GM21367 (cell line): Measurements from ENCODE around the gene KRT37.
"Not testable (repeated sequence)": the region's sequence is repeated elsewhere in the genome, so short reads cannot be mapped to it uniquely, and the experiment has no call there.

Experiments used
- ATAC-seq: cut with Tn5 transposase; IDR thresholded peaks from one replicate; pipeline ENCODE4 v1.9.1; 2021; ENCODE audit not compliant: unreplicated experiment

The KRT37 gene

DNA sequence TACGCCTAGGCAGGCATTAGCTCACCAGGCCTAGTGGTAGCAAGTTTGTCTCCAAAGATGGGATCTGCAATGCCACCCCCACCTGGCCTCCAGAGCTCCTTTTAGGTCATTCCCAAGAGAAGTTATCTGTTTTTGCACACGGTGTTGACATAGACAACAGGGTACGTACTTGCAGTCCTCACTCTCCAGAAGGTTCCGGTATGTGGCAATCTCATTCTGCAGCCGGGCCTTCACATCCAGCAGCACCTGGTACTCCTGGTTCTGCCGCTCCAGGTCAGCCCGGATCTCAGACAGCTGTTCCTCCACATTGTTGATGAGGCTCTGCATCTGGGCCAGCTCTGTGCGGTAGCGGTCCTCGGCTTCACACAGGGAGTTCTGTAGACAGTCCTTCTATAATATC, 17.2 kb downstream of the KRT37 start:
- ATAC-seq: no peak

DNA sequence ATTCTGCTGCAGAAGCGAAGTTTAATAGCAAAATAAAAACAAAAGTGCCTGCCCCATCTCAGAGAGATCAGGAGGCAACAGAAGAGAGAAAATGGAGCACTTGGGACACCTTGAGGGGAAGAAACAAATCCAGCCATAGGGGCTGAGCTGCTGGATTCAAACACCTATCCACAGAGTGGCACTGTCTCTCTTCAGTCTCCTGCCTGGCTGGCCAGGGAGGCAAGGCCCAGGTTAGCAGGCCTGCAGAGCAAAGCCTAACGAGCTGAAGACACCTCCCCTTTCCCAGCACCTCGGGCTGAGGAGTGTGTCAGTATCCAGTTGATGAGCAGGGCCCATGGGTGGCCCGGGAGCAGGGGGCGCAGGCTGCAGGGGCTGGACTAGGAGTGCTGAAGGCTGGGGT, 18.2 kb downstream of the KRT37 start:
- ATAC-seq: no peak

DNA sequence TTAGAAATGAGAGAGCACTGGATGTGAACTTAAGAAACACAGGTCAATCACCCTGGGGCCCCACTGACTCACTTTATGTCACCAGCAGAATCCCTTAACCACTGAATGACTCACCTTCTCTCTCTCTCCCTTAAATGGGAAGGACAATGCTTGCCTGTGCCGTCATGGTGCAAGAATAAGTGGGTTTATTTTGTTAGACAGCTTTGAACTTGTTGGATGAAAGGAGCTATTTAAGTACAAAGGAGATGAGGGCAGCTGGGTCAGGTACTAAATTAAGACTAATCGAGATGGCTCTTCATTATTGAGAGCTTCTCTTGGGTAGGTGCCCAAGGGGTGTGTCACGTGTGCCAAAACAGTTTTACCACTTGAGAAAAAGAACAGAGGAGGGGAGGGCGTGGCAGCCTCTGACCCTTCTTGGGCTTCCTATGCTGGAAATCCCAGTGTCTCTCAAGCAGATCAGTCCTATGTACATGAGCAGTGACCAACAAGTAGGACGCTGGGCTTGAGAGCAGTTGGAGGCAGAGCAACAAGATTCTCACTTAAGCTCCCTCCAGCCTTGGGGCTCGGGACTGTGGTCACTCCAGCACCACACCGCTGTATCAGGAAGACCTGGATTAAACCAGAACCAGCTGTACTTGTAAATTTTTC, 20.2 kb downstream of the KRT37 start:
- no peak for ATAC-seq

DNA sequence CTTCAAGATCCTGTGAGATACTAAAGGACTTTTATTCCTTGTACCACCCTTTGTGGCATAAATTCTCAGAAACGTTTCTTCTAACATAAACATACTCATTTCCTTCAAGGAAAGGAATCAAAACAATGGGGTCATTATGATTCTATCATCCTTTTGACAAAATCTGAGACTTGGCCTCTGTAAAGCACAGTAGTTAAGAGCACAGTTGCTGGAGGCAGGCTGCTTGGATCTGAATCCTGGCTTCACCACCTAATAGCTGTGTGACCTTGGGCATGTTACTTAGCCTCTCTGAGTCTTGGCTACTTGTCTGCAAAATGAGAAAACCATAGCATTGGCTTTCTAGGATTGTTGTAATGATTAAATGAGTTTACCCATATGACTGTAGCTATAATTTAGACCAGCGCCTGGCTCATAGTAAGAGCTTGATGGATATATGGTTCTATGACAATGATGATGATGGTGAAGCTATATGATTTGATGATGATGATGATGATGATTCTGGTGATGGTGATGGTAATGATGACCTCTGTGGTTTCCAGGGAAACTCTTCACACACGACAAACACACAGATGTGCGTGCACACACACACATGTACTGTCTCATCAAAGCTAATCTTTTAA, 20.9 kb downstream of the KRT37 start:
- no peak for ATAC-seq

DNA sequence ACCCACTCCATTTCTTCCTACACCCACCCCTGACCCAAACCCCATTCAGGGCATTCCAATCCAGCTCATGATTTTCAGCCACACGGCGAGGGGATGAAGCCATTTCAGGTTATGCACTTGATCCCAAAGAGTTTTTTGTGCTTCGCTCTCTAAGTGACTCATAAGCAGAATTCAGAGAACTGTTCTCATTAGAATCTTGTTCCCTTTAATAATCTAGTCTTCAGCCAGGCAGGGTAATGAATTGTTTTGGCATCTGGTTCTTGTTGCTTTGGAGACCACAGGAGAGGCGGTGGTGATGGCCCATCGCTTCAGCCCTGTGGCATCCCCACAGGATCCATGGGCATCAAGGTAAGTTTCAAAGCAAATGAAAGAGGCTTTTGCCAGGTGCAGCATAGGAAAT, 22.2 kb downstream of the KRT37 start:
- ATAC-seq: no peak

DNA sequence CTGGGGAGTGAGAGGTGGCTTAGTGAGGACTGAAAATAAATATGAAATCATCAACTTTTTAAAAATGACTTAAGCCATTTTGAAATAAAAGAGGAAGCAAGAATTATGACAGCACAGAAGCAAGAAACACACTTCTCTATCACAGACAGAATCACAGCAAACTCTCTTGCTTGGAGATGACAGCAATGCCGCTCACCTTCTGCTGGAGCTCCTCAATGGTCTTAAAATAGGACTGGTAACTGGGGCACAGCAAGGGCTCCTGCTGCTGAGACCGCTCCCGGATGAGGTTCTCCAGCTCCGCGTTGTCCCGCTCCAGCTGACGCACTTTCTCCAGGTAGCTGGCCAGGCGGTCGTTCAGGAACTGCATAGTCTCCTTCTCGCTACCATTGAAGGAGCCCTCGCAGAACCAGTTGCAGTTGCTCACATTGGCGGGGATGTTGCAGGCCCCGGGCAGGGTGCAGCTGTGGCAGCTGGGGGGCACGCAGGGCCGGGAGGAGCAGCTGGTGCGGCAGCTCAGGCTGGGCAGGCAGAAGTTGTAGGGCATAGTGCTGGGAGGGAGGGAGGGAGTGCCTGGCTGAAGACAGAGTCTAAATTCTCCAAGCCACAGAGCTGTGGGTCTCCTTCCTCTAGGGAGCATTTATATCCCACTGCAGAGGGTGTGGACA, 27.3 kb downstream of the KRT37 start, which contains the start of gene KRT31:
KRT31 (minus strand) TSS at position 613 of the 665 bp plus-strand sequence; CDS start at position 544, 69 bp downstream.
- ATAC-seq: no peak

DNA sequence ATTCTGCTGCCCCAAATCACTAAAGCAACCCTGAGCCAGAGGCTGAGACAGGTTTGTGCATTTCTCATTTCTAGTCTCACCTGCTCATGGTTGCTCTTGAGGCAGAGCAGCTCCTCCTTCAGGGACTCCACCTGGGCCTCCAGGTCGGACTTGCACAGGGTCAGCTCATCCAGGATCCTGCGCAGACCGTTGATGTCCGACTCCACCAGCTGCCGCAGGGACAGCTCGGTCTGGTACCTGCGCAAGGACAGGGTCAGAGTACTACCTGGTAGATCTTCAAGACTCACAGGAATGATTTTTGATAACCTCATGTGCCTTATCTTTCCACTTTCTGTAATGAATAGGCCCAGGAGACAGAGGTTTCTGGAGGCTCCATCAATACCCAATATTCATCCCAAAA, 28.0 kb downstream of the KRT37 start:
- no peak for ATAC-seq

DNA sequence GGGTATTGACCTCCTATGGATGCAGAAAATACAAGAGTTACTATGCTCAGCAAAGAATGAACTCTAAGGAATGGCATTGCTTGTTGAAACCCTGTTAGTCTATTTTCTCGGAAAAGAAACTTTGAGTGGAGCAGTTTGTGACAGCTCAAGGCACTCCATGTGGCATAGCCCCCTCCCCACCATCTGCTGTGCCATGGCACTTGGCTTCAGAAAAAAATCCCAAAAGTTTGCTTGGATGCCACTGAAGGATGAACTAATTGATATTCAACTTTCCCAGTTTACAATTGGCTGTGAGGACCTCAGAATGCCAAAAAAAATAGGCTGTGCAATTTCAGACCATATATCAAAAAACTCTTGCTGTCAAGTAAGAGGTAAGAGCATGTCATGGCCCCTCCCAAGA, 28.8 kb downstream of the KRT37 start:
- no peak for ATAC-seq

DNA sequence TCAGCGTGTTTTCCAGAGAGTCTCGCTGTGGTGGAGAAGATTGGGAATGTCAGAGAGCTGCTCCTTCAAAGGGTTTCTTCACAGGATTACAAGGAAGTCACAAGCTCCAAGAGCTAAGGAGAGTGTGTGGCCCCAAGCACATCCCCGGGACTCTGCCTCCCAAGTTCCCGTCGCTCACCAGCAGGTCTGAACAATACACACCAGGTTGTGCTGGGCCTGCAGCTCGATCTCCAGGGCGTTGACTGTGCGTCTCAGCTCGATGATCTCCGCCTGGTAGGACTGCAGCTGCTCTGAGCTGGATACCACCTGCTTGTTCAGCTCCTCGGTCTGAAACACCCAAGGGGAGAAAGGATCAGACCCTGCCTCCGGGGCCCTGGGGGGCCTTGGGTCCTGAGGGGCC, 29.3 kb downstream of the KRT37 start:
- not testable (repeated sequence) for ATAC-seq

DNA sequence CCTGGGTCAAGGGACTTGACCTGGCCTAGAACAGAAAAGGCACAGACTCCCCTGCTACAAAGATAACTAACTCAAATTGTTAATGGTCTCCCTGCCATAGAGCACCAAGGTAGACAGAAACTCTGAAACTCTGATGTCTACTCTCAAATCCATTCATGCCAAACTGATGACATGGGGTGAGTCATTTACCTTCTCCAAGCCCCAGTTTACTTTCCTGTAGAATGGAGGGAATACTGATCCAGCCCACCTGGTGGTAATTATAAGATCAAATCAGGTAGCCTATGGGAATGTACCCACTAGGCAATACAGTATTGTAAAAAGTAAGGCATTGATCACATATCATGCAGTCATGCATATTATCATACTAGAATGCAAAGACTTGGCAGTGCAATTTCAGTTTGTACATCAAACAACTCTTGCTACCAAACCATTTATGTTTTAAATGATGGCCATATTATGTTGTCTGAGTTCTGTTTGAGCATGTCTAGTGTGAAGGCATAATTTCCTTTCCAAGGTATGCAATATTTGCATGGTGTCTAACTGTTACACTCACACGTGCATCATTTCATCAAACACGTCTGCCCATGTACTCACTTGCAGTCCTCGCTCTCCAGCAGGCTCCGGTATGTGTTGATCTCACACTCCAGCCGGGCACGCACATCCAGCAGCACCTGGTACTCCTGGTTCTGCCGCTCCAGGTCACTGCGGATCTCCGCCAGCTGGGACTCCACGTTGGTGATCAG, 30.0 kb downstream of the KRT37 start:
- no peak for ATAC-seq

DNA sequence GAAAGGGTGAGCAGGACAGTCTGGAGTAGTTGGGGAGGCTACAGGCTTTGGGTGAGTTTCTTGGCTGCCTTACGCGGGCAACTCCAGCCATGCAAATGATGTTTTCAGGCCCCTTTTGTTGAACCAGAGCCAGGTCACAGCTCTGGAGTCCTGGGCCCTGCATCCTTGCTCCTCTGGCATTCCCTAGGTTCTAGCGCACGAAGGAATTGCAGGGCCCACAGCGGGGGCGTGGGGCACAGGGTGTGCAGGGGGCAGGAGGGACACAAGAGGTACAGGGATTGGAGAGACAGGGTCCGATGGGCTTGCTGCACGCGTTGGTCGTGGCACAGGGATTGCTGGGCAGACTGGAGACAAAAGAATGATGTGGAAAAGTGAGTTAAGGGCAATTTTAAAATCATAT, 30.6 kb downstream of the KRT37 start:
- ATAC-seq: no peak

DNA sequence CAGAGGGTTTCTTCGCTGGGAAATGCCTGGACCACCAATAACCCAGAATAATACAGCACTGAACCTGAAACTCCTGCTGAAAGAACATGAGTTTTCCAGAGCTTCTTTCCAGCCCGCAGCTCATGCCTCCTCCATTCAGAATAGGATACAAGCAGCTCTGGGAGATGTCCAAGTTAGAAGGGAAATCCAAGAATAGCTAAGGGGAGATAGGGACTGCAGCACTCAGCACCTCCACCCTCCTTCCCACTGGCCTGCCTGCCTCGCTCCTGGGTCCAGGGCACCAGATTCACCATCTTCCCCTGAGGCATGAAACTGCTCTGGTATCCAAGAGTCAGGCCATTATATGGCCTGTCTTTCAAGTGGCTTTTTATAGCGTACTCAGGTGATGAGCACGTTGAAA, 31.1 kb downstream of the KRT37 start:
- no peak for ATAC-seq

DNA sequence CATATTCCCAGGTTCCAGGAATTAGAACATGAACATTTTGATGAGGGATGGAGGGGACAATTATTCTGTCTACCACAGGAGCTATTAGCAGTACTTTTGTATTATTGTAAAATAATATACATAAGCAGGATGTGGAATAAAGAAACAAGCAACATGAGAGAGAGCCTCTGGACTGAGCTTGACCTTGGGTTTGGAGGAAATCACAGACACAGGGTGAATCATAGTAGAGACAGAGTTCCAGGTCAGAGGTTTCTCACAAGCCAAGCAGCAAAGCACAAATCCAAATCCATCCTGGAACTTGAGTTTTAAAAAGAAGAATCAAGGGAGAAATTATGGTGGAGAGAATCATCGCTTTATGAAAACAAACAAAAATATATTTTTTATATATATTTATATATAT, 32.1 kb downstream of the KRT37 start:
- ATAC-seq: no peak

DNA sequence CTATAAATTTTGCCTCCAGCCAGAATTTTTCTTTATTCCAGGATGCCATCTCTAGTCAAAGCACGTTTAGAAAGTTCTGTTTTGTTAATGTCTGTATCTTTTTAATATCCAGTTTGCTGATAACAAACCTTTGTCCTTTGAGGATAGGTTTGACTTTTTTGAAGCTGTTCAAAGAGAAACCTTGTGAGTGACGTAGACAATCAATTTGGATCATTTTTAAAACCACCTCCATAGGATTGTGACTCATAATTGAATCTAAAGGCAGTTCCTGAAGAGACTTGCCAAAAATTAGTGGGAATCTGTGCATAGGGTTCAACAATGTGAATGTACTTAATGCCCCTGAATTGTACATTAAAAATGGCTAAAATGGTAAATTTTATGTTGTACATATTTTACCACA, 32.9 kb downstream of the KRT37 start:
- no peak for ATAC-seq

DNA sequence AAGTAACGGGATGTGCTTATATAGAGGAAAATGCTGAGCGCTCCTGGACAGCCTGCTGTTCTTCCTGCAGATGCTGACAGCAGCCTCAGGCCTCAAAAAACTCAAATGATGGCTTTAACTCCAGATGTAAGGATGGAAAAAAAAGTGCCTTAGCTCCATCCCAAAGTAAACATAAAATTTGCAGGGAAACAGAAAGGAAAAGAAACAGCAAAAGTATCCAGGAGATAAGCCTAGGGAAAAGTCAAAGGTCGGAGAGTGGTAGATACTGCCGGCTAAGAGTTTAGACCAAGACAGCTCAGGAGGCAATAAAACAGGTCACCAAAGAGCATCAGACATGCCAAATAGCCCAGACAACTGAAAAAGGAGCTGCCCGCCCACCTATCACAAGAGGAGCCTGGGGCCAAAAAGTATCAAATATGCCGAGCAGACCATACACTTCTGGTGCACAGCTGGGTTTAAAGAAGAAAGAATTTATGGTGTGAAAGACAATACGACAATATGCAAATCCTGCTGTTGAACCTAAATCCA, 33.9 kb downstream of the KRT37 start:
- ATAC-seq: no peak

DNA sequence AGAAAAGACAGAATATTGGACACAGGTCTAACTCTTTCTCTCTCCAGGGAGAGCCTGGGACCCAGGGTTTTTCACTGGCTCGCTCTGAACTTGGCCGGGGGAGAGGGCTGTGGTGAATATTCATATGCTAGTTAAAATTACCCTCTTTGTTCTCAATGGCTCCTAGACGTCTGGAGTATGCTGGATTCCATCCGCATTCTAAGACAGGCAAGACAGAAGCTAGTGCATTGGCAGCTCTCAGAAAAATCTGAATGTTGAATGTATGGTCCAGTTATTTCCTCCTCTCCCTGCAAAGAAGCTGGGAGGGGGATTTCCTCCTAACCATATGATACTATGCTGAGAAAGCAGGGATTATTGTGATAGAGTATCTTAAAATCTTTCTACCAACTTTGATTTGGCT, 36.7 kb downstream of the KRT37 start:
- ATAC-seq: no peak

DNA sequence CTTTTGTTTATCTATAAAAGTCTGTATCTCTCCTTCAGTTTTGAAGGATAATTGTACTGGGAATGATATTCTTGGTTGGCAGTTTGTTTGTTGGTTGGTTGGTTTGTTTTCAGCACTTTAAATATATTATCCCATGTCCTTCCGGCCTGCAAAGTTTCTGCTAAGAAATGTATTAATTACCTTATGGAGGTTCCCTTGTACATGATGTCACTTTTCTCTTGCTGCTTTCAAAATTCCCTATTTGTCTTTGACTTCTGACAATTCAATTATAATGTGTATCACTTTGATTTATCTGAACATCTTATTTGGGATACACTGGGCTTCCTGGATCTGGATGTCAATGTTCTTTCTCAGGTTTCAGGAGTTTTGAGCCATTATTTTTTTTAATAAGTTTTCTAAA, 38.2 kb downstream of the KRT37 start:
- no peak for ATAC-seq

DNA sequence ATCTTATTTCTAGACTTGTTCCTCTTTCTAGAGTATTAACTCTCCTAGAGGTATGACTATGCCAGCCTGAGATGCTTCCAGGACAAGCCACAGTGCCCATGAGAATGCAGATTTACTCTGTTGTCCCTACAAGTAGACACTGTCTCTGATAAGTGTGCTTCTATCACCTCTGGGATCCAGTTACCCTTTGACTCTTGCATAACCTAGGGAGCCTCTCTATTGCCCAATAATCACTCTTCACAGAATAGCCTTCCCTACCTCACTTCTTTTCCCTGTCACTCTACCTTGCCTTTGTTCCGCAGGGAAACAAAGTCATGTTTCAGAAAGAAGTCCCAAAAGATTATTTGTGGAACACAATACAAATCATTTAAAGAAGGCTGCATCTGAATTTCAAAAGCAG, 40.7 kb downstream of the KRT37 start:
- no peak for ATAC-seq

DNA sequence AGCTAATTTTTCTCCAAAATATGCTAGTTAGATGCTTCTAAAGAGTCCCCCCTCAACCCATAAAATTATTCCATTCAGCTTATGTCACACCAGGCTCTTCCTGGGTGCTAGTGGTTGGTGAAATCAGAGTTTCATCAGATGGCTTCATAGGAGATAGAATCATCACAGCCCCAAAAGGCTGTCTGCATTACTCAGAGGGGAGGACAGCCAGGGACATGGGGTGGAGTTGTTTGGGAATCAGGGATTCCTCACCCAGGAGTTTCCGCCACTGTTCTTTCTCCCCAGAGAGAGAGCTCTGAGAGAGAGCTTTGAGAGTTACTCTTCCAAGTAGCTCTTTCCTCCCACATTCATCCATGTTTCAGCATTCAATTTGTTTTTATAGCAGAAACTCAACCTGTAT, 42.0 kb downstream of the KRT37 start:
- ATAC-seq: no peak

DNA sequence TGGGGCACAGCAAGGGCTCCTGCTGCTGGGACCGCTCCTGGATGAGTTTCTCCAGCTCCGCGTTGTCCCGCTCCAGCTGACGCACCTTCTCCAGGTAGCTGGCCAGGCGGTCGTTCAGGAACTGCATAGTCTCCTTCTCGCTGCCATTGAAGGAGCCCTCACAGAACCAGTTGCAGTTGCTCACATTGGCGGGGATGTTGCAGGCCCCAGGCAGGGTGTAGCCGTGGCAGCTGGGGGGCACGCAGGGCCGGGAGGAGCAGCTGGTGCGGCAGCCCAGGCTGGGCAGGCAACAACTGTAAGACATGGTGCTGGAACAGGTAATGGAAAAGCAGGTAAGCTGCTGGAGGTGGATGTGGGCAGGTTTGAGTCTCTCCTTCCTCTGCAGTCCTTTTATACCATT, 42.4 kb downstream of the KRT37 start, which contains the start of gene KRT34:
KRT34 (minus strand) TSS at position 364 of the 400 bp plus-strand sequence; CDS start at position 304, 60 bp downstream.
- not testable (repeated sequence) for ATAC-seq

DNA sequence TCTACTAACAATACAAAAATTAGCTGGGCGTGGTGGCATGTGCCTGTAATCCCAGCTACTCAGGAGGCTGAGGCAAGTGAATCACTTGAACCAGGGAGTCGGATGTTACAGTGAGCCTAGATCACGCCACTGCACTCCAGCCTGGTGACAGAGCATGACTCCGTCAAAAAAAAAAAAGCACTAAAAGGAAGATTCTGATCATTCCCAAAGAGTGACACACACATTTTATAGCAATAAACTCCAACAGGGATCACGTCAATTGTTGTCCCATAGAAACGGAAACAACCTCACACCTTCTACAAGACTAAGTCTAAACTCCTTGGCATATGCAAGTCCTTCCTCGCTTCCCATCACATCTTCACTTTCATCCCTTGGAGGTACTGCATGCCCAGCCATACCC, 44.3 kb downstream of the KRT37 start:
- ATAC-seq: not testable (repeated sequence)
